ENCODE measurements around the gene SNRK. TPM values are rescaled to one million over a fixed set of nuclear protein-coding genes. Genes with fewer than 3 reads are reported as not detected.

SNRK gene
- total and polyA plus RNA-seq, 9 of the 15 experiments (the other 6 are each of a cell fraction or from before 2014, with no cell fraction given): 1.7 to 12.3 (median 7.3) TPM

DNA sequence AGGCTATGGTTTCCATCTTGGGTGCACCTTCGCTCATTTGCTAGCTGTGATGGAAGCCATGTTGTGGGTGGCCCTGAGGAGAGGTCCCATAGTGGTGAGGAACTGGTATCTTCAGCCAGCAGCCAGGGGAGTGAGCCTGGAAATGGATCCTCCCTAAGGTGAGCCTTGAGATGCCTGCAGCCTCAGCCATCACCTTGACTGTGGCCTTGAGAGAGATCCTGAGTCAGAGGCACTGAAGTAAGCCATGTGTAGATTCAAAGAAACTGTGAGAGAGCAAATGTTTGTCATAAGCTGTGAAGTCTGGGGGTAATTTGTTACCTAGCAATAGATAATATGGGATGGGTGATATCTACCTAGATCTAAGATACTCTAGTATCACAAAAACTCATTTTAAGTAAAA is 105.3 kb downstream of the SNRK start:
- ChIA-PET POLR2A (interaction anchor here (0.9 to 1.4 kb wide), 3 partner anchors 11 to 32 kb away, joined by 3 to 4 read pairs (median 3); no protein-coding TSS in a partner anchor), CTCF (ENCODE audit: low intra/inter-chr PET ratio) (no interaction called here)
- H3K9me1 ChIP-seq (ENCODE audit: control insufficient read depth, insufficient read depth, low read length): no peaks in the 10 kb centered on the region
- H3K9me3 ChIP-seq (replicated peaks; ENCODE audit: control insufficient read depth, insufficient read depth, low read depth, low read length): no peaks in the 10 kb centered on the region
- intact Hi-C loops (cut with micrococcal nuclease) (no loop called here), in situ Hi-C loops (cut with MboI) (no loop called here)
- no peaks in the 10 kb centered on the region for H3K79me2 ChIP-seq (ENCODE audit: control insufficient read depth, insufficient read depth, low read length)
- no peak for TF ChIP-seq ZBTB17 (CRISPR knock-in tag; IDR thresholded peaks at IDR 0.05)
- TF ChIP-seq, protein P1, sequence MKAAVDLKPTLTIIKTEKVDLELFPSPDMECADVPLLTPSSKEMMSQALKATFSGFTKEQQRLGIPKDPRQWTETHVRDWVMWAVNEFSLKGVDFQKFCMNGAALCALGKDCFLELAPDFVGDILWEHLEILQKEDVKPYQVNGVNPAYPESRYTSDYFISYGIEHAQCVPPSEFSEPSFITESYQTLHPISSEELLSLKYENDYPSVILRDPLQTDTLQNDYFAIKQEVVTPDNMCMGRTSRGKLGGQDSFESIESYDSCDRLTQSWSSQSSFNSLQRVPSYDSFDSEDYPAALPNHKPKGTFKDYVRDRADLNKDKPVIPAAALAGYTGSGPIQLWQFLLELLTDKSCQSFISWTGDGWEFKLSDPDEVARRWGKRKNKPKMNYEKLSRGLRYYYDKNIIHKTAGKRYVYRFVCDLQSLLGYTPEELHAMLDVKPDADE (conservative IDR thresholded peaks at IDR 0.05; ENCODE audit: control insufficient read depth, low read depth, low read length): no peak
- no peaks in the 10 kb centered on the region for H4K20me1 ChIP-seq (replicated peaks; ENCODE audit: control insufficient read depth, insufficient read depth, low read length)
- no peaks in the 10 kb centered on the region; the same call in 2 of the 3 replicates for H3K36me3 ChIP-seq (ENCODE audit: control insufficient read depth, insufficient read depth, low read length)
- H2AFZ ChIP-seq (ENCODE audit: low read depth, low read length): no peak overlapping the region
- H3K4me1 ChIP-seq (replicated peaks in 1 of 2; ENCODE audit: control insufficient read depth in 2 of 2, insufficient read depth in 2 of 2, low read length in 2 of 2): peaks cover 0 to 18% of the 10 kb centered on the region in 2 experiments; a peak in 4 of 5 replicates
- no peak overlapping the region for H3K4me2 ChIP-seq (ENCODE audit: insufficient read depth, low read length)
- no TSS peak for BruUV-seq (replicated peaks)
- no peak overlapping the region for H3K9ac ChIP-seq (ENCODE audit: insufficient read depth in 1 of 2, low read depth in 2 of 2, low read length in 2 of 2)
- H3K27me3 ChIP-seq (ENCODE audit: control insufficient read depth in 2 of 2, insufficient read depth in 2 of 2, low read length in 2 of 2): no peaks in the 10 kb centered on the region
- H3K4me3 ChIP-seq: no peak overlapping the region
- DNase-seq (ENCODE audit: extremely low read depth in 1 of 4, low spot score in 3 of 4): no peak
- WGBS (ENCODE audit: insufficient coverage, low coverage, missing lambda C conversion rate): 100% methylated on average over 1 of the region's 1 CpG
- ATAC-seq: no peak
- FAIRE-seq: no peak
- H3K27ac ChIP-seq (ENCODE audit: extremely low read depth, low read depth, low read length): no peak overlapping the region

DNA sequence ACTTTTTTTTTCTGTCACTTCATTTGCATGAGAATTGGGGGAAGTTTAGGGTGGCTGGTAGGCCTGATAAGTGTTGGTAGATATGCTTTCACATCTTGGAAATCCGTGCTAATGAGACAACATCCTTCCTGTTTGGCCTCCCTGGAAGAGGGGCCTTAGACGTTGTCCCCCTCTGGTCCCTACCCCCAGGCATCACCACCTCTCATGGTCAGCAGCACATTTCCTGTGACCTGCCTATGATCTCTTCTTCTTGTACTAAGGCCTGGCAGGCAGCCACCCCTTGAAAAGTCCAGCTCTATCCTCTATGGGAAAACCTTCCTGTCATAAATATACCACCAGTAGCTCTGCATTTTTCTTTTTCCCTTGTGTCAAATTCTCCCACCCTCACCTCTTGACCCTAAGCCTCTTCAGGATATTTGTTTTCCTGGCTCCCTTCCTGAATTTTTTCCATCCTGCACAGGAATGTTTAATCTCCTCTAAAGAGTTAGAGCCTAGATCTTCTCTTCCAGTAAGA is 107.8 kb downstream of the SNRK start:
- intact Hi-C loops (cut with micrococcal nuclease): no loop called here
- H3K9me3 ChIP-seq (replicated peaks; ENCODE audit: control insufficient read depth, insufficient read depth, low read depth, low read length): no peaks in the 10 kb centered on the region
- in situ Hi-C loops (cut with MboI): no loop called here
- no peak overlapping the region for H3K4me3 ChIP-seq
- FAIRE-seq (no peak), ATAC-seq (no peak), DNase-seq (ENCODE audit: extremely low read depth in 1 of 4, low spot score in 3 of 4) (no peak)
- BruUV-seq (replicated peaks): no TSS peak
- ChIA-PET POLR2A (interaction anchor here (1.1 kb wide), 1 partner anchor 21 kb away, joined by 3 read pairs; no protein-coding TSS in a partner anchor), CTCF (ENCODE audit: low intra/inter-chr PET ratio) (no interaction called here)
- H3K27ac ChIP-seq (ENCODE audit: extremely low read depth, low read depth, low read length): no peak overlapping the region
- H3K9ac ChIP-seq (ENCODE audit: insufficient read depth in 1 of 2, low read depth in 2 of 2, low read length in 2 of 2): no peak overlapping the region
- H3K4me1 ChIP-seq (replicated peaks in 1 of 2; ENCODE audit: control insufficient read depth in 2 of 2, insufficient read depth in 2 of 2, low read length in 2 of 2): peaks cover 0 to 12% of the 10 kb centered on the region in 2 experiments; a peak in 4 of 5 replicates
- H2AFZ ChIP-seq (ENCODE audit: low read depth, low read length): no peak overlapping the region
- no peaks in the 10 kb centered on the region for H3K27me3 ChIP-seq (ENCODE audit: control insufficient read depth in 2 of 2, insufficient read depth in 2 of 2, low read length in 2 of 2)
- WGBS (ENCODE audit: insufficient coverage, low coverage, missing lambda C conversion rate): 0% methylated on average over 2 of the region's 2 CpGs
- no peaks in the 10 kb centered on the region for H4K20me1 ChIP-seq (replicated peaks; ENCODE audit: control insufficient read depth, insufficient read depth, low read length)
- no peaks in the 10 kb centered on the region for H3K9me1 ChIP-seq (ENCODE audit: control insufficient read depth, insufficient read depth, low read length)
- no peak overlapping the region for H3K4me2 ChIP-seq (ENCODE audit: insufficient read depth, low read length)
- no peaks in the 10 kb centered on the region; the same call in 2 of the 3 replicates for H3K36me3 ChIP-seq (ENCODE audit: control insufficient read depth, insufficient read depth, low read length)
- no peaks in the 10 kb centered on the region for H3K79me2 ChIP-seq (ENCODE audit: control insufficient read depth, insufficient read depth, low read length)
- TF ChIP-seq, protein P2, sequence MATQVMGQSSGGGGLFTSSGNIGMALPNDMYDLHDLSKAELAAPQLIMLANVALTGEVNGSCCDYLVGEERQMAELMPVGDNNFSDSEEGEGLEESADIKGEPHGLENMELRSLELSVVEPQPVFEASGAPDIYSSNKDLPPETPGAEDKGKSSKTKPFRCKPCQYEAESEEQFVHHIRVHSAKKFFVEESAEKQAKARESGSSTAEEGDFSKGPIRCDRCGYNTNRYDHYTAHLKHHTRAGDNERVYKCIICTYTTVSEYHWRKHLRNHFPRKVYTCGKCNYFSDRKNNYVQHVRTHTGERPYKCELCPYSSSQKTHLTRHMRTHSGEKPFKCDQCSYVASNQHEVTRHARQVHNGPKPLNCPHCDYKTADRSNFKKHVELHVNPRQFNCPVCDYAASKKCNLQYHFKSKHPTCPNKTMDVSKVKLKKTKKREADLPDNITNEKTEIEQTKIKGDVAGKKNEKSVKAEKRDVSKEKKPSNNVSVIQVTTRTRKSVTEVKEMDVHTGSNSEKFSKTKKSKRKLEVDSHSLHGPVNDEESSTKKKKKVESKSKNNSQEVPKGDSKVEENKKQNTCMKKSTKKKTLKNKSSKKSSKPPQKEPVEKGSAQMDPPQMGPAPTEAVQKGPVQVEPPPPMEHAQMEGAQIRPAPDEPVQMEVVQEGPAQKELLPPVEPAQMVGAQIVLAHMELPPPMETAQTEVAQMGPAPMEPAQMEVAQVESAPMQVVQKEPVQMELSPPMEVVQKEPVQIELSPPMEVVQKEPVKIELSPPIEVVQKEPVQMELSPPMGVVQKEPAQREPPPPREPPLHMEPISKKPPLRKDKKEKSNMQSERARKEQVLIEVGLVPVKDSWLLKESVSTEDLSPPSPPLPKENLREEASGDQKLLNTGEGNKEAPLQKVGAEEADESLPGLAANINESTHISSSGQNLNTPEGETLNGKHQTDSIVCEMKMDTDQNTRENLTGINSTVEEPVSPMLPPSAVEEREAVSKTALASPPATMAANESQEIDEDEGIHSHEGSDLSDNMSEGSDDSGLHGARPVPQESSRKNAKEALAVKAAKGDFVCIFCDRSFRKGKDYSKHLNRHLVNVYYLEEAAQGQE (IDR thresholded peaks at IDR 0.05; ENCODE audit: borderline replicate concordance): no peak
- TF ChIP-seq, protein P2 (CRISPR knock-in tag; IDR thresholded peaks at IDR 0.05; ENCODE audit: low read depth): no peak
- 0 out of 2 replicates have a peak, but pooled peaks have one; percentile 16 for TF ChIP-seq CBFA2T3 (IDR thresholded peaks at IDR 0.05)

Data from K562 (cell line).